HG03095 (cell line): ENCODE data around the gene POU2F2.

Experiments used
- ATAC-seq: cut with Tn5 transposase; IDR thresholded peaks from one replicate; pipeline ENCODE4 v1.9.1; 2021; ENCODE audit warnings: moderate library complexity; ENCODE audit not compliant: unreplicated experiment

POU2F2 gene

DNA sequence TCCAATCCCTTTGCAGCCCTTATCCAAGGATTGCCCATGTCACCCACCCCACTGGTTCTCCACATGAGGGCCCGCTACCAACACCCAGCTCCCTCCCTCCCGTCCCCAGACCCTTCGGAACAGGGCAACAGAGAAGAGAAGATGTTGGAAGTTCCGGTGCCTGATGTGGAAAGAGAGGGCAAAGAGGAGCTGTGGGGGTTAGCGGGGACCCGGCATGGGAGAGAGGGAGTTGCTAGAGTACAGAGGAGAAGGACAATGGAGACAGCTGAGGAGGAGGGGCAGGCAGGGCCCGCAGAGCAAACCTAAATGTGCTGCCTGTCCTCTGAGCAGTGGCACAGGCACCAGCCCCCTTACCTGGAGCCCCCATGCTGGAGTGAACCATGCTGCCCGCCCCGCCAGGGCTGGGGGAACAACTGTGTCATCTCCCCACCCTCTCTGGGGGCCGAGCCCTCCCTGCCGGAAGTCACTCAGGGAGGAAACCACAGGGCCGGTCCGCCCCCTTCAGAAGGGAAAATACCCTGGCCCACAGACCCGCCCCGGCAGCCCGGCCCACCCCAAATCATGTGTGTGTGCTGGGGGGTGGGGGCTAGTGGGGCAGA is at the start of gene POU2F2:
Gene POU2F2 (minus strand): TSS at position 417 of the 599 bp plus-strand sequence. CDS start 35 bp downstream, at position 382.
- ATAC-seq, result no peak

GRCh38 chr19:42178791-42179674 is 46.8 kb upstream of the POU2F2 start:
- ATAC-seq, result no peak

GRCh38 chr19:42177686-42178019 is 45.4 kb upstream of the POU2F2 start:
- no peak for ATAC-seq

- no peak for ATAC-seq
These were observed 44.9 kb upstream of the POU2F2 start for GRCh38 chr19:42176990-42177685.

- ATAC-seq, result no peak
These were observed 44.4 kb upstream of the POU2F2 start for GRCh38 chr19:42176649-42176989.

- ATAC-seq, result no peak
These were observed 43.9 kb upstream of the POU2F2 start for GRCh38 chr19:42175952-42176648.

GRCh38 chr19:42174958-42175734 is 42.9 kb upstream of the POU2F2 start:
- no peak for ATAC-seq

DNA sequence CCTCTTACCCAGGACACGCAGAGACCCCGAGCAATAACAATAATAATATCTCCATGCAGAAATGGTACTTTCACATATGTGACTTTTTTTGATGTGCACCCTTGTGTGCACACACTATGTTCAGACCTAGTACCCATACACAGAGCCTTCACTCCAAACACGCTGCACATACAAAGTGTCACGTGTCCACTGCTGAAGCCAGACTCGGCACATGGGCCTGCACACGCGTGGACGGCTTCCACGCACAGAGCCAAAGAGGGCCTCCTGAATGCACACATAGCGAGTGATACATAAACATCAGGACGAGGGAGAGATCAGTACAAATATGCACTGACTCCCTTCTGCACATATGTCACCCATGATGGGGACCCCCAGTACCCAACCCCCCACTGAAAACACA is 41.9 kb upstream of the POU2F2 start:
- ATAC-seq, result no peak

DNA sequence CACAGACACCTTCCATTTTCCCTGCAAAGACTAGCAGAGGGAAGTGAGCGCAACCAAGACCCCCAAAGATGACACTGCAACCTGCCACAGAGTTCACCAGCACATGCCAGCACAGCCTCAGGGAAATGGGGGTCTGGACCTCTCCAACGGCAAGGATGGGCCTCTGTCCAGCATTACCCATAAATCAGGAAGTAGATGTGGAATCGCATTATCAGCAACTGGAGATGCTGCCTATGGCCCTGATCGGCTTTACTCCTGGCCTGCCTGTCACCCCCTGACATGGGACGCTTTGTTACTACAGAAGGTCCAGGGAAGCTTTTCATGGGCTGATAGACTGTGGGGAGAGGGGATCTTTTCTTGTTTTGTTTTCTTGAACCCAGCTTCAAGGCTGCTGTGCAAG is 41.4 kb upstream of the POU2F2 start:
- no peak for ATAC-seq

- ATAC-seq, result no peak
These were observed 40.0 kb upstream of the POU2F2 start for GRCh38 chr19:42172261-42172660.

DNA sequence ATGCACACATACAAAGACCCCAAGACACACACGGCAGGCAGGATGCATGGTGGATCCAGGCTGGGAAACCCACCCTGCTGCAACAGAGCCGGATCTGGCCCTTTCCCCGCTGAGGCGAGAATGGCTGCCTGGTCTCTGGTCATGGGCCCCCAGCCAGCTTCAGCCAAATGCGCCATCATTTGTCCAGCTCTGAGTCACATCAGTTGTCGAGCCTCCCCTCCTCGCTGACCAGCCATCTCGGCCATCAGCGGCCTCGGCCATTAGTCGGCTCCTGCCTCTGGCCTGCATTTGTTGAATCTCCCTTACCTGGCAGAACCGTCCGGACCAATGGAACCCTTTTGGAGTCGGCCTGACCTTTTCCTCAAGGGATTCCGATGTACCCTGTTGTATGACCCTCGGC is 38.5 kb upstream of the POU2F2 start:
- ATAC-seq, result no peak

GRCh38 chr19:42169486-42170413 is 37.5 kb upstream of the POU2F2 start:
- ATAC-seq, result no peak

DNA sequence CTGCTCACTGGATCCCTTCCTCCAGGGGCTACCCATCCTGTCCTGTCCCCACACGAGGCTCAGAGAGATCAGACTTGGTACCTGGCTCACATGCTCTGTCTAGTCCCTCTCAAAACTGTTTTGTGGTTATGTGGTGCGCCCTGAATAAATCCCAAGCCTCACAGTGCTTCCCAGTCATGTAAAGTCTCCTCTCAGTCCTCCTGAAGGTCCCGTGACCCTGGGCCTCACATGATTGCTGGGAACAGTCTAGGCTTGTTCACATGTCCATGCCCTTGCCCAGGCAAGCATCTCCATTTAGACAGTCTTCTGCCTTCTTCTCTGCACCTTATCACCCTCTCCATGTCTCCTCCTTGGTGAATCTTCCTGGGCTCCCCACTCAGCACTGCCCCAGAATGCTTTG is 36.0 kb upstream of the POU2F2 start:
- no peak for ATAC-seq

- no peak for ATAC-seq
These were observed 34.1 kb upstream of the POU2F2 start for GRCh38 chr19:42166316-42166715.

DNA sequence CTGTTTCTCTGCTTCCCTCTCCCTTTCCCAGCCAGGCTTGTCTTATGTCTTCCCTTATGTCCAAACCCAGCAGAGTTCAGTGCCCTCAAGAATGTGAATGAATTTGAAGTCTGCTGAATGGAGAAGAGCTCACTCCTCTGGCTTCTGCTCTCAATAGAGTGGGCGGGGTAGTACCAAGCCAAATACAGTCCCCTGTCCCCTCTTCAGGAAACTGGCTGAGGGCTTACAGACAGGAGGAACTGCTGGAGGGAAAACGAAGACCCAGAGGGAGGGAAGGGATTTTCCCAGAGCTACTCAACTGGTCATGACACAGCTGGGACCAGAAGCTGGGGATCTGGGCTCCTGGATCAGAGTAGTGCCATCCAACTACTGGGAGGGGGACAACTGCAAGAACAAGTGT is 32.9 kb upstream of the POU2F2 start:
- no peak for ATAC-seq

DNA sequence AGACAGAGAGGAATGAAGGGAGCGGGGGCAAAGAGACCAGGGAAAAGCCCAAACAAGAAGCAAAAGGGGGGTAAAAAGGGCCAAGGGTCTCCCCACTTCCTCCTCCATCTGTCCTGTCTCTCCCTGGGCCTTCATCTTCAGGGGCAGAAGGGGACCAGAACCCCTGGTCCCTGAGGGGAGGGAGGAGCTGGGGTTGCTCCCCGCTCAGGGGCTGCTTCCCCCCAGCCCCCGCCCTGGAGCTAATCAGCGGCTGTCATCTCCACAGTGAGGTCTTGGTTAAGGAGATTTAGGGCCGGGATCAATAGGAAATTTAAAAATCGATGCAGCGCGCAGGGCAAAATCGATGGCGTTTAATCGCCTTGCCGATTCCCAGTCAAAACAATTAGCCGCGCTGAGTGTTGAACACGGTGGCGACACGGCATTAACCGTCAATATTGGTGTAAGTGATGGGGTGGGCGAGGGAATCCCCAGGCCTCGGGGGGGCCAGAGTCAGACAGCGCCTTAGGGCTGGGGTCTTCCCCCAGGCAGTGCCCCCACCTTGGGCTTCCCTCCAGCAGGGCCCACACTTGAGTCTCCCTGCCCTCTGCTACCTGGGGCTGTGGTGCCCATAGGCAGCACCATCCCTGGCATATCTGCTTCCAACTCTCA is 29.5 kb upstream of the POU2F2 start:
- no peak for ATAC-seq

DNA sequence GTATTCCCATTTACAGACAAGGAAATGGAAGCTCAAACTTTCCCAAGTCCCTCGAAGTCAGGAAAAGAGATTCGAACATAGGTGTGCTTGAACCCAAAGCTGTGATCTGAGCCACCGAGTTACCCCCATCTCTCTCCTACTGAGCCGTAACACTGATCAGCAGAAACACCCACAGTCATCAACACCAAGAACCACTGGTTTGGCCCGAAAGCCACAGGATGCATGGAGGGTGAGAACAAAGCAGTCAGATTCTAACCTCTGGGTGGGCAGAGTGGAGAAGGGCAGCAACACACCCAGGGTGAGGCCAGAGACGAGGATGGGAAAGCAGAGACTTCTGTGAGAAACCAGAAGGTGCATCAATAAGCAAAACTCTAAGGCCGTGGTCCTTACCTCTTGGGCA is 27.7 kb upstream of the POU2F2 start:
- no peak for ATAC-seq

DNA sequence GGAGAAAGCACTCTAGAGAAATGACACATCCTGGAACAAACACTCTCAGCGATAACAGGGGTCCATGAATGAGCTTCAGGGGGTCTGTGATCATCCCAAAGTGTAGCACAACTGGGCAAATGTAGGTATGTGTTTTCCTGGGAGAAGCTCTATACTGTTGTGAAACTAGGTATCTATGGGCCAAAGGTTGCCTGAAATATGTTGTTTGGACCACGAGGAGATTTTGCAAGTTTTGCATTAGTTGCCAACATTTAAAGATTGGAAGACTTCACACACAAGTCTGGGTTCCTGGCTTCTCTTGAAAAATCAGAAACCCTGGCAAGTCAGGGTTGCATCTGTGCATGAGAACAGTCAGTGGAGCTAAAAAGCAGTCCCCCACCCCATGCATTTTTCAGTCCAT is 26.7 kb upstream of the POU2F2 start:
- ATAC-seq, result no peak

DNA sequence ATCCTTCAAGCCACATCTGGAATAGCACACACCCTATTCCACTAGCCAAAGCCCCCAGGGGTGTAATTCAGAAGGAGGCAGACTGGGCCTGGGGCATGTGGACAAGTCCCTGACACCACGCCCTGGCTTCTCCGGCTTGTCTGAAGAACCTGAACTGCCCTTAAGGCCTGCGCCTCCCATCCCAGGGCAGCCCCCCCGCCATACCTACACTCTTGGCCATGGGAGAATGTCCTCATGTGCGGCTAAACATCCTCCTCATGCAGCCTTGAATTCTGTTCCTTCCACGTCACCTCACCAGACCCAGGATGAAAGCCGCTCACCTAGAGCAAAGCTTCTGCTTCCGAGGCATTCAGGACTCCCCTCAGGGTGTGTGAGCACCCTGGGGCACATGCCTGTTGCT is 24.3 kb upstream of the POU2F2 start:
- no peak for ATAC-seq
